MCF 10A (cell line): ENCODE results near the gene CBX2. TPM values are rescaled to one million over a fixed set of nuclear protein-coding genes. Genes with fewer than 3 reads are reported as not detected.

Experiments used
- BruUV-seq: library from RNA; stranded (reverse); fragments of 400-500 nt; replicated peaks from 2 replicates; lab custom pipeline; 2021; lab: Mats Ljungman, UMichigan
- CTCF ChIA-PET: fragments of 300-600 bp; sonication (Branson Sonifier 250); formaldehyde crosslinking; extraction: SDS; loops from one replicate; lab custom pipeline; 2021; ENCODE audit warnings: antibody characterized with exemption, inconsistent platforms; lab: Yijun Ruan, JAX
- POLR2A ChIA-PET: fragments of 300-600, 350-650 bp; sonication (Branson Sonifier 250); formaldehyde crosslinking; extraction: SDS; loops from one replicate; lab custom pipeline; 2020; ENCODE audit warnings: antibody characterized with exemption, inconsistent platforms; lab: Yijun Ruan, JAX
- DNase-seq: peaks from one replicate; pipeline ENCODE4 v3.0.0-alpha.2; 2018; ENCODE audit not compliant: unreplicated experiment
- H3K27ac Mint-ChIP-seq: one replicate; pipeline ENCODE4 v1.8.0; 2022; ENCODE audit warnings: mild to moderate bottlenecking, low read depth, mixed read lengths; ENCODE audit not compliant: unreplicated experiment
- H3K27me3 Mint-ChIP-seq: one replicate; pipeline ENCODE4 v1.8.0; 2022; ENCODE audit warnings: mixed read lengths; ENCODE audit not compliant: insufficient read depth, unreplicated experiment
- H3K36me3 Mint-ChIP-seq: one replicate; pipeline ENCODE4 v1.8.0; 2022; ENCODE audit warnings: mild to moderate bottlenecking, moderate library complexity, mixed read lengths; ENCODE audit not compliant: insufficient read depth, unreplicated experiment
- H3K4me1 Mint-ChIP-seq: one replicate; pipeline ENCODE4 v1.8.0; 2022; ENCODE audit warnings: mixed read lengths; ENCODE audit not compliant: insufficient read depth, unreplicated experiment
- H3K4me3 Mint-ChIP-seq: one replicate; pipeline ENCODE4 v1.8.0; 2022; ENCODE audit warnings: mild to moderate bottlenecking, moderate library complexity, mixed read lengths; ENCODE audit not compliant: unreplicated experiment
- H3K9me3 Mint-ChIP-seq: one replicate; pipeline ENCODE4 v1.8.0; 2022; ENCODE audit warnings: mixed read lengths; ENCODE audit not compliant: unreplicated experiment
- intact Hi-C: fragments of 100-400 bp; cut with micrococcal nuclease; formaldehyde crosslinking; loops from 2 replicates; pipeline ENCODE4 v1.14.1; 2022
- total RNA-seq: library from RNA; stranded (reverse); gene quantifications from 2 replicates; pipeline ENCODE4 v1.2.3, GENCODE V29; 2022
- TF ChIP-seq, protein P1 (sequence below): fragments of 200-600 bp; IDR thresholded peaks from one replicate; pipeline ENCODE4 v1.8.0; 2022; ENCODE audit warnings: antibody characterized with exemption, mild to moderate bottlenecking; ENCODE audit not compliant: unreplicated experiment

Gene CBX2
- total RNA-seq, 1 experiment from 2014 or later, result 3.9 TPM

DNA sequence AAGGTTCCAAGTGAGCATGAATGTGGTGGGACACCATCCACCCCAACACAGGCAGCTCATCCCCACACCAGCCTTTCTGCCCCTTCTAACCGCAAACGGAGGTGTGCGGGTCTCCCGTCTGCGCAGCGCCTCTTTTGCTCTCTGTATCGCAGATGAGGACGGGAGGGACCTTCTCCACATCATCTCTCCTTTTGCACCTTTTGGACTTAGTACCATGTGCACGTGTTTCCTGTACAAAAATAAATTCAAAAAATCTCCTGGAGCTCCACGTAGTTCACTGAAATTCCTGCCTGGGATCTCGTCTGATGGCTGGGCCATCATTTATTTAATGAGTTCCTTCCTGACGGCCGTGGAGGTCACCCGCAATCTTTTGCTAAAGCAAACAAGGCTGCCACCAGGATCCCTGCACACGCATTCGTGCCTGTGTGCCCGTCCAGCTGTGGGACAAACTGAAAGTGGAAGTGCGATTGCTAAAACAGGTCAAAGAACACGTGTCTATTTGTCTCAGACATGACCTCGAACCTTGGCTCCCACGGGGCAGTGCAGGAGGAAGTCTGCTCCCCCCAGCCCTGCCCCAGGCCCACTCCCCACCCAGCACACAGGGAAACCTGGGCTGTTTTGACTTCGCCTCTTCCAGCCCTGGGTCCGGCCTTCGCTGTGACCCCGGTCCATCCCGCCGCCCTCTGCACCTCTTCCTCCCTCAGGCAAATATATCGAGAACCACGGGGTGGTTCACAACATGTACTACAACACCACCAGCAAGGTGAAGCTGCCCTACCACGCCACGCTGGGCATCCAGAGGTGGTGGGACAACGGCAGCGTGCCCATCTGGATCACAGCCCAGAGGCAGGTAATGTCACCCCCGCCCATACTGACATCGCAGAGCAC is 44.9 kb upstream of the CBX2 start:
- DNase-seq, result no peak
- TF ChIP-seq, protein P1, sequence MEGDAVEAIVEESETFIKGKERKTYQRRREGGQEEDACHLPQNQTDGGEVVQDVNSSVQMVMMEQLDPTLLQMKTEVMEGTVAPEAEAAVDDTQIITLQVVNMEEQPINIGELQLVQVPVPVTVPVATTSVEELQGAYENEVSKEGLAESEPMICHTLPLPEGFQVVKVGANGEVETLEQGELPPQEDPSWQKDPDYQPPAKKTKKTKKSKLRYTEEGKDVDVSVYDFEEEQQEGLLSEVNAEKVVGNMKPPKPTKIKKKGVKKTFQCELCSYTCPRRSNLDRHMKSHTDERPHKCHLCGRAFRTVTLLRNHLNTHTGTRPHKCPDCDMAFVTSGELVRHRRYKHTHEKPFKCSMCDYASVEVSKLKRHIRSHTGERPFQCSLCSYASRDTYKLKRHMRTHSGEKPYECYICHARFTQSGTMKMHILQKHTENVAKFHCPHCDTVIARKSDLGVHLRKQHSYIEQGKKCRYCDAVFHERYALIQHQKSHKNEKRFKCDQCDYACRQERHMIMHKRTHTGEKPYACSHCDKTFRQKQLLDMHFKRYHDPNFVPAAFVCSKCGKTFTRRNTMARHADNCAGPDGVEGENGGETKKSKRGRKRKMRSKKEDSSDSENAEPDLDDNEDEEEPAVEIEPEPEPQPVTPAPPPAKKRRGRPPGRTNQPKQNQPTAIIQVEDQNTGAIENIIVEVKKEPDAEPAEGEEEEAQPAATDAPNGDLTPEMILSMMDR, result no peak
- Mint-ChIP-seq H3K27ac (no peak overlapping the region), H3K4me3 (no peak overlapping the region), H3K36me3 (no peaks in the 10 kb centered on the region), H3K27me3 (peaks cover 10% of the 10 kb centered on the region), H3K9me3 (no peaks in the 10 kb centered on the region), H3K4me1 (peaks cover 8% of the 10 kb centered on the region)
- ChIA-PET CTCF (interaction anchor here (0.7 kb wide), 1 partner anchor 8 kb away, joined by 3 read pairs; no protein-coding TSS in a partner anchor), POLR2A (no interaction called here)
- intact Hi-C loops, result no loop called here
- BruUV-seq, result no TSS peak

DNA sequence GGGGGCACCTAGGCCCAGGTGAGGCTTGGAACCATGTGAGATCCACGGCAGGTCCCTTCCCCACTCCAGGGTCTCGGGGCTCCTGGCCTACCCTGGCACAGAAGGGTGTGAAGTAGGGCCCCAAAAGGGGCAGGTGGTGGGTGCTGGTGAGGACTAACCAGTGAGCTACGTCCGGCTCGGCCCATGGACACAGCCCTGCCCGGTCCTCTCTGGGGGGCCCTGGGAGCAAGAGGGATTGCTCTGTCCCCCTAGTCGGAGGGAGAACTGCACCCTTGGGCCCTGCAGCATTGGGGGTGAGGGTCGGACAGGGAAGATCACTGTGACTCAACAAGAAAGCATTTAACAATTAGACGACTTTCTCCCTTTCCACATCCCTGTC is 44.3 kb upstream of the CBX2 start:
- TF ChIP-seq, protein P1, result no peak
- H3K4me3 Mint-ChIP-seq, result no peak overlapping the region
- ChIA-PET POLR2A (no interaction called here), CTCF (interaction anchor here (0.7 kb wide), 1 partner anchor 8 kb away, joined by 3 read pairs; no protein-coding TSS in a partner anchor)
- no peak overlapping the region for H3K27ac Mint-ChIP-seq
- H3K36me3 Mint-ChIP-seq, result no peaks in the 10 kb centered on the region
- intact Hi-C loops, result no loop called here
- DNase-seq, result no peak
- no peaks in the 10 kb centered on the region for H3K9me3 Mint-ChIP-seq
- peaks cover 13% of the 10 kb centered on the region for H3K27me3 Mint-ChIP-seq
- no TSS peak for BruUV-seq
- H3K4me1 Mint-ChIP-seq, result peaks cover 9% of the 10 kb centered on the region

DNA sequence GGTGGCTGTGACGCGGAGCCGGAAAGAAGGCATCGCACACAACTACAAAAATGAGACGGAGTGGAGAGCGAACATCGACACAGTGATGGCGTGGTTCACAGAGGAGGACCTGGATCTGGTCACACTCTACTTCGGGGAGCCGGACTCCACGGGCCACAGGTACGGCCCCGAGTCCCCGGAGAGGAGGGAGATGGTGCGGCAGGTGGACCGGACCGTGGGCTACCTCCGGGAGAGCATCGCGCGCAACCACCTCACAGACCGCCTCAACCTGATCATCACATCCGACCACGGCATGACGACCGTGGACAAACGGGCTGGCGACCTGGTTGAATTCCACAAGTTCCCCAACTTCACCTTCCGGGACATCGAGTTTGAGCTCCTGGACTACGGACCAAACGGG is 42.9 kb upstream of the CBX2 start:
- TF ChIP-seq, protein P1, result no peak
- H3K36me3 Mint-ChIP-seq, result no peaks in the 10 kb centered on the region
- H3K27ac Mint-ChIP-seq, result no peak overlapping the region
- H3K9me3 Mint-ChIP-seq, result no peaks in the 10 kb centered on the region
- intact Hi-C loops, result no loop called here
- CTCF ChIA-PET, result no interaction called here
- peaks cover 14% of the 10 kb centered on the region for H3K4me1 Mint-ChIP-seq
- peaks cover 27% of the 10 kb centered on the region for H3K27me3 Mint-ChIP-seq
- no TSS peak for BruUV-seq
- no peak for DNase-seq
- no peak overlapping the region for H3K4me3 Mint-ChIP-seq
- POLR2A ChIA-PET, result no interaction called here

DNA sequence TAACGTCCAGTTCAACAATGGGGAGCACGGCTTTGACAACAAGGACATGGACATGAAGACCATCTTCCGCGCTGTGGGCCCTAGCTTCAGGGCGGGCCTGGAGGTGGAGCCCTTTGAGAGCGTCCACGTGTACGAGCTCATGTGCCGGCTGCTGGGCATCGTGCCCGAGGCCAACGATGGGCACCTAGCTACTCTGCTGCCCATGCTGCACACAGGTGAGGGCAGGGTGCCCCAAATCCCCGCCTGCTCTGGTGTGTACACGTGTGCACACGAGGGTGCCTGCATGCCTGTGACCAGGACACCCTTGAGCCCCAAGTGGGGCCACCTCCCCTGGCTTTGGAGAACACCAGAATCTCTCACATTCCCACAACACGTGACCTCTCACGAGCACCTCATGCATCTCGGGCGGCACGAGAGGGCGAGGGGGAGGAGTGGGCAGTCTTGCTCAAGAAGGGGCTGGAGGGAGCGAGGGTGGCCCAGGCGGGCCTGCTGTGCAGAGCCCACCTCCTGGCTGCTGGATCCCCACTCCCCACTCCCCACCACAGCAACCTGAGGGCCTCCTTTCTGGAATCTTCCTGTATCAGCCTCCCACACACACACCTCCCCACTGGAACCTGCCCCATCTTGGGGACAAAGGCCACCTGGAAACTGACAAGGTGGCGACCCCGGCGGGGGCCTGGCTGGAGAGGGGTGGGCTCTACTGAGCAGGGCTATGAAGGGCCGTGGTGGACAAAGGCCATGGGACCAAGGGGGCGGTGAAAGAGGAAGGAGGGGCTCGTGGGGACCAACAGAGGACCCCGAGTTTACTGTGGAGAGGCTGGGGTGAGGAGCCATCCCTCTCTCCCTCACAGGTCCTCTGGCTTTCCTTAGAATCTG is 40.7 kb upstream of the CBX2 start:
- H3K27me3 Mint-ChIP-seq, result peaks cover 36% of the 10 kb centered on the region
- POLR2A ChIA-PET, result interaction anchor here (0.5 kb wide), 1 partner anchor 884 kb away, joined by 3 read pairs; no protein-coding TSS in a partner anchor
- no peaks in the 10 kb centered on the region for H3K9me3 Mint-ChIP-seq
- CTCF ChIA-PET, result no interaction called here
- no peaks in the 10 kb centered on the region for H3K36me3 Mint-ChIP-seq
- H3K27ac Mint-ChIP-seq, result no peak overlapping the region
- no peak for DNase-seq
- intact Hi-C loops, result no loop called here
- no TSS peak for BruUV-seq
- no peak overlapping the region for H3K4me3 Mint-ChIP-seq
- H3K4me1 Mint-ChIP-seq, result peaks cover 14% of the 10 kb centered on the region
- TF ChIP-seq, protein P1, result no peak
